Testis (tissue), 2 donors: ENCODE results near the gene ADD3.
"Not testable (repeated sequence)": the region's sequence is repeated elsewhere in the genome, so short reads cannot be mapped to it uniquely, and the experiment has no call there.

ENCODE experiments used
- CTCF ChIP-seq, 3 experiments: fragments of 450-650 bp in 2 of 3; fragments of 200-600 bp in 1 of 3; sonication (generic) in 1 of 3; IDR thresholded peaks; one replicate each; pipeline ENCODE4 v1.5.1; 2016 to 2019; ENCODE audit warnings: antibody characterized with exemption in 3 of 3, mild to moderate bottlenecking in 2 of 3, moderate library complexity in 1 of 3
- POLR2A ChIP-seq: fragments of 450-650 bp; IDR thresholded peaks from one replicate; pipeline ENCODE4 v1.6.1; 2017; ENCODE audit warnings: antibody characterized with exemption, mild to moderate bottlenecking, moderate library complexity

DNA sequence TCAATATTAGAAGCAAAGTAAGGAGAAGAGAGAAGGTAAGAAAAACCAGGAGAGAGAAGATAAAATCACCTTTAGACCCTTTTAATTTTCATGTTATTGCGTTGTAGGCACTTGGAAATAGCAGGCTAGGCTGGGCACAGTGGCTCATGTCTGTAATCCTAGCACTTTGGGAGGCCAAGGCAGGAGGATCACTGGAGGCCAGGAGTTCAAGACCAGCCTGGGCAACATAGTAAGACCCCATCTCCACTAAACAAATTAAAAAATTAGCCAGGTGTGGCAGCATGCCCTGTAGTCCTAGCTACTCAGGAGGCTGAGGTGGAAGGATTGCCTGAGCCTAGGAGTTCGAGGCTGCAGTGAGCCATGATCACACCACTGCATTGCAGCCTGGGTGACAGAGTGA is 106.9 kb downstream of the ADD3 start:
- TF ChIP-seq CTCF (IDR thresholded peaks at IDR 0.05); POLR2A: not testable (repeated sequence)
